A673 (cell line): Measurements from ENCODE around the gene TBX18.

Experiments used
- CTCF ChIP-seq: fragments of 300-800, 200-600 bp; sonication (generic); conservative IDR thresholded peaks from 2 replicates; pipeline ENCODE4 v1.5.1; 2017; ENCODE audit warnings: low read depth, mild to moderate bottlenecking, antibody characterized with exemption, low read length, moderate library complexity, mixed read lengths
- EZH2 ChIP-seq: fragments of 200-600 bp; sonication (generic); IDR thresholded peaks from 2 replicates; pipeline ENCODE4 v1.6.1; 2017; ENCODE audit warnings: borderline replicate concordance, low read depth, mild to moderate bottlenecking, mixed read lengths, antibody characterized with exemption, low read length; ENCODE audit not compliant: poor library complexity, severe bottlenecking

GRCh38 chr6:84665401-84665800 lies 99.0 kb downstream of the TBX18 start:
- TF ChIP-seq CTCF (no peak), EZH2 (no peak)
